ENCODE results near the gene SRI. TPM values are rescaled to one million over a fixed set of nuclear protein-coding genes. Genes with fewer than 3 reads are reported as not detected.

SRI gene
- polyA plus RNA-seq, 1 of the 3 experiments (the other 2 are of a cell fraction): 197 TPM

GRCh38 chr7:88156356-88156755, 63.5 kb downstream of the SRI start:
- Histone ChIP-seq H3K79me2 (ENCODE audit: insufficient read depth) (no peaks in the 10 kb centered on the region), H2AFZ (ENCODE audit: low read depth) (no peak overlapping the region), H3K27me3 (ENCODE audit: insufficient read depth) (no peaks in the 10 kb centered on the region), H3K4me3 (ENCODE audit: low read depth in 2 of 2, low read length in 1 of 2) (no peak overlapping the region), H3K4me2 (no peak overlapping the region), H3K4me1 (ENCODE audit: control insufficient read depth in 1 of 2, insufficient read depth in 2 of 2, low read depth in 1 of 2, low read length in 1 of 2) (peaks cover 0 to 1% of the 10 kb centered on the region in 2 experiments; a peak in 1 of 4 replicates), H3K9me3 (no peaks in the 10 kb centered on the region), H3F3A (replicated peaks; ENCODE audit: insufficient read depth) (no peaks in the 10 kb centered on the region), H3K36me3 (replicated peaks in 1 of 2; ENCODE audit: control insufficient read depth in 1 of 2, insufficient read depth in 2 of 2, low read length in 1 of 2) (peaks cover 0 to 12% of the 10 kb centered on the region in 2 experiments), H3K9me2 (no peaks in the 10 kb centered on the region), H4K20me1 (ENCODE audit: insufficient read depth) (no peaks in the 10 kb centered on the region), H3K27ac (ENCODE audit: low read depth in 2 of 2, low read length in 1 of 2) (no peak overlapping the region), H3K9ac (no peak overlapping the region)
- POLR2A ChIA-PET: no interaction called here
- DNase-seq: no peak
- CTCF ChIA-PET: interaction anchor here (1.3 kb wide), 1 partner anchor 13 kb away, joined by 4 read pairs; no protein-coding TSS in a partner anchor
- WGBS (ENCODE audit: low lambda C conversion rate): 60% methylated on average over 1 of the region's 1 CpG
- no peak for TF ChIP-seq SIN3A (IDR thresholded peaks at IDR 0.05; ENCODE audit: borderline replicate concordance, low read depth, low read length)
- no peak for TF ChIP-seq PBX3 (IDR thresholded peaks at IDR 0.05)
- no peak for TF ChIP-seq ELF1 (IDR thresholded peaks at IDR 0.05)
- no peak for TF ChIP-seq MEF2A (IDR thresholded peaks at IDR 0.05; ENCODE audit: borderline replicate concordance, low read depth)
- TF ChIP-seq EZH2phosphoT487 (IDR thresholded peaks at IDR 0.05; ENCODE audit: borderline replicate concordance, low read depth): no peak
- no peak for TF ChIP-seq CHD2 (IDR thresholded peaks at IDR 0.05; ENCODE audit: low read length, partially characterized antibody)
- no peak for TF ChIP-seq NRF1 (IDR thresholded peaks at IDR 0.05; ENCODE audit: low read depth, low read length)
- TF ChIP-seq RAD21 (IDR thresholded peaks at IDR 0.05; ENCODE audit: low read length): no peak
- no peak for TF ChIP-seq NFIC (IDR thresholded peaks at IDR 0.05; ENCODE audit: borderline replicate concordance)

GRCh38 chr7:88155756-88156155, 64.1 kb downstream of the SRI start:
- Histone ChIP-seq H3K36me3 (replicated peaks in 1 of 2; ENCODE audit: control insufficient read depth in 1 of 2, insufficient read depth in 2 of 2, low read length in 1 of 2) (peaks cover 0 to 18% of the 10 kb centered on the region in 2 experiments), H4K20me1 (ENCODE audit: insufficient read depth) (no peaks in the 10 kb centered on the region), H2AFZ (ENCODE audit: low read depth) (no peak overlapping the region), H3K9me3 (no peaks in the 10 kb centered on the region), H3K9ac (no peak overlapping the region), H3F3A (replicated peaks; ENCODE audit: insufficient read depth) (no peaks in the 10 kb centered on the region), H3K4me3 (ENCODE audit: low read depth in 2 of 2, low read length in 1 of 2) (no peak overlapping the region), H3K27ac (ENCODE audit: low read depth in 2 of 2, low read length in 1 of 2) (no peak overlapping the region), H3K4me2 (no peak overlapping the region), H3K27me3 (ENCODE audit: insufficient read depth) (no peaks in the 10 kb centered on the region), H3K9me2 (no peaks in the 10 kb centered on the region), H3K4me1 (ENCODE audit: control insufficient read depth in 1 of 2, insufficient read depth in 2 of 2, low read depth in 1 of 2, low read length in 1 of 2) (peaks cover 0 to 3% of the 10 kb centered on the region in 2 experiments; a peak in 1 of 4 replicates), H3K79me2 (ENCODE audit: insufficient read depth) (no peaks in the 10 kb centered on the region)
- POLR2A ChIA-PET: no interaction called here
- TF ChIP-seq FOSL2 (IDR thresholded peaks at IDR 0.05; ENCODE audit: borderline replicate concordance, low read depth): no peak
- no peak for TF ChIP-seq EP300 (IDR thresholded peaks at IDR 0.05; ENCODE audit: borderline replicate concordance in 1 of 2, low read depth in 1 of 2, low read length in 1 of 2)
- no peak for TF ChIP-seq ELF1 (IDR thresholded peaks at IDR 0.05)
- no peak for TF ChIP-seq EZH2phosphoT487 (IDR thresholded peaks at IDR 0.05; ENCODE audit: borderline replicate concordance, low read depth)
- TF ChIP-seq PBX3 (IDR thresholded peaks at IDR 0.05): no peak
- TF ChIP-seq RFX5 (IDR thresholded peaks at IDR 0.05; ENCODE audit: low read length): no peak
- TF ChIP-seq NFIC (IDR thresholded peaks at IDR 0.05; ENCODE audit: borderline replicate concordance): no peak
- WGBS (ENCODE audit: low lambda C conversion rate): 64% methylated on average over 4 of the region's 4 CpGs
- no peak for DNase-seq
- CTCF ChIA-PET: interaction anchor here (1.3 kb wide), 1 partner anchor 14 kb away, joined by 4 read pairs; no protein-coding TSS in a partner anchor

Other genes with a start within 250 kb of the SRI start
- gene STEAP4, start 86.9 kb upstream of the SRI start, polyA plus RNA-seq (2012; rRNA removed): not detected in 2 replicates

All from SK-N-SH (cell line).